Stimulated activated CD4-positive, alpha-beta T cell treated with anti-CD3 and anti-CD28 coated beads, Interleukin-2, amount 100 ng/mL, for 4 hours (primary cell): Measurements from ENCODE around the gene CIB1.
"Not testable (repeated sequence)": the region's sequence is repeated elsewhere in the genome, so short reads cannot be mapped to it uniquely, and the experiment has no call there.

Experiments
- DNase-seq: peaks from one replicate; pipeline ENCODE4 v3.0.0-alpha.2; 2020; ENCODE audit warnings: low read depth

CIB1 gene

DNA sequence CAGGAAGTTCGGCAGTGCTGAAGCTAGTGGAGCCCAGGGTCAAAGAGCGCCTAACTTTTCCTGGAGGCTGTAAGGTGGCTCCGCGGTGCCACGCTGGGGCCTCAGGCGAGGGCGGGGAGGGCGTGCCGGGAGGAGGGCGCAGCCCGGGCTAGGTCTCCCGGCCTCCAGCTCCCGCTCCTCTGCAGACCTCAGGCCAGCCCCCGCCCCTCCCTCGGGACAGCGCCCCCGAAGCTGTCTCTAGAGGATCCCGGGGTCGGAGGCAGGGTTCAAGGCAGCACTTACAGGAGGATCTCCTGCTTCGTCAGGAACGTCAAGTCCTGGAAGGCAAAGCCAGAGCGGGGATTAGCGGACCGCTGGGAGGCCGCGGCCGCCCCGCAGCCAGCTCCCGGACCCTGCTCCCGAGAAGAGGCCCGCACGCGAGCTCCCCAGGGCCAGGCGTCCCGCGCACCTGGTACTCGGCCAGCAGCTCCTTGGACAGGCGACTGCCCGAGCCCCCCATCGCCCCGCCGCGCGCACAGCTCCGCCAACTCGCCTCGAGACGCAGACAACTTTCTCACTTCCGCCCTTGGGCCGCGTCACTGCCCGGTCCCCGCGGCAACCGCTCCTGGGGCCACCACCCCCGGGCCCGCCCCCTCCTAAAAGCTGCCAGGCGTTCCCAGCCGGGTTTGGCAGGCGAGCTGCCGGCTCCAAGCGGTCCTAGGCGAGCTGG, at the start of gene CIB1:
Gene CIB1, minus strand, starts transcription at position 555 of the 709 bp plus-strand sequence. Its CDS starts 56 bp downstream, at position 499.
- DNase-seq = peak; percentile 97

DNA sequence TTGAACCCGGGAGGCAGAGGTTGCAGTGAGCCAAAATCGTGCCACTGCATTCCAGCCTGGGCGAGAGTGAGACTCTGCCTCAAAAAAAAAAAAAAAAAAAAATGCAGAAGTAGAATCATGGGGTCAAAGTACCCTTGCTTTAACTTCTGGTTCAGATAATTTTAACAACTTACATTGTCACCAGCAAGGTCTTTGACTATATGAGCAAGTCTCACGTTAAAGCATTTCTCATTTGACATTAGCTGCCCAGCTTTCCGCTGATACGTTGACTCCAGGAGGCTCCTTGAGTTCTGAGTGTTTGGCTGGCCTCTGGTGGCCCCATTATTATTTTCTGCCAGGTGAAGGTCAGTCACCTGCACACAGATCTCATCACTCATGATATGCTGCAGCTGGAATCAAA, 47.9 kb upstream of the CIB1 start:
- DNase-seq = not testable (repeated sequence)

DNA sequence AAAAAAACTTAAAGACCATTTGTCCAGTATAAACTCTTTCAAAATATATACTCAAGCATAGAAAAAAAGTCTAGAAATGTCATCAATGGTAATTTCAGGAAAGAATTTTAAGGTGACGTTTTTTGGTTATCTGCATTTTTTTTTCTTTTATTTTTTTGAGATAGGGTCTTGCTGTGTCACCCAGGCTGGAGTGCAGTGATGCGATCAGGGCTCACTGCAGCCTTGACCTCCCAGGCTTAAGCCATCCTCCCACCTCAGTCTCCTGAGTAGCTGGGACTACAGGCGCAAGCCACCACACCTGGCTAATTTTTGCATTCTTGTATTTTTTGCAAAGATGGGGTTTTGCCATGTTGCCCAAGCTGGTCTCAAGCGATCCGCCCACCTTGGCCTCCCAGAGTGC, 47.0 kb upstream of the CIB1 start:
- not testable (repeated sequence) for DNase-seq

DNA sequence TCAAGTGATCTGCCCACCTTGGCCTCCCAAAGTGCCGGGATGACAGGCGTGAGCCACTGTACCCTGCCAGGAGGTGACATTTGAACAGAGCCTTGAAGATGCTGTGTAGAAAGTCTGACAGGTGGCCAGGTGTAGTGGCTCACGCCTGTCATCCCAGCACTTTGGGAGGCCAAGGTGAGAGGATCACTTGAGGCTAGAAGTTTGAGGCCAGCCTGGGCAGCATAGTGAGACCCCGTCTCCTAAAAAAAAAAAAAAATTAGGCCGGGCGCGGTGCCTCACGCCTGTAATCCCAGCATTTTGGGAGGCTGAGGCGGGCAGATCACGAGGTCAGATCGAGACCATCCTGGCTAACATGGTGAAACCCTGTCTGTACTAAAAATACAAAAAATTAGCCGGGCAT, 44.7 kb upstream of the CIB1 start:
- DNase-seq = not testable (repeated sequence)

DNA sequence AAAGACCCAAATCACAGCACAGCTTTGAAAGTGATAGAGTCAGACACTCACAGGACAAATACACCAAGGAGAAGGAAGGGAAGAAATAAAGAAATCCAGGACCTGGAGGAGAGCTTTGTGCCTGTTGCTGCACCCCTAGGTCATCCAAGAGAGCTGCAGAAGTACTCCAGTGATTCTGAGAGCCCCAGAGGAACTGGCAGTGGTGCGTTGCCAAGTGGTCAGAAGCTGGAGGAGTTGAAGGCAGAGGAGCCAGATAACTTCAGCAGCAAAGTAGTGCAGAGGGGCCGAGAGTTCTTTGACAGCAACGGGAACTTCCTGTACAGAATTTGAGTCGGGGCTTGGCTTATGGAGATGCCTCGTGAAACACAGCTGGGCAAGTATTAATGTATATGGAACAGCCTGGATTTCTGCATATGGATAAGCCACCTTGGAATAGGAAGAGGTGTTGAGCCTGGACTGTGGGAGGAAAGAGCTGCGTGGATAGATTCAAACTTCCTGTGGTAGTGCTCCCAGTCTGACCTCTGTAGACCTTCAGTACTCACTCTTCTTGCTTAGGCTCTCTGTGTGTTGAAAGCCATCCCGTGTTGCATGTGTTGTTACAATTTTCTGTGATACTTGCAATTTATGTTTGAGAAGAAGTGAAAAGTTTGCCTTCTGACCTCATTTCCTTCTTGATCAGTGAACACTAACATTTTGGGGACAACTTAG, 37.9 kb upstream of the CIB1 start:
- DNase-seq = no peak

DNA sequence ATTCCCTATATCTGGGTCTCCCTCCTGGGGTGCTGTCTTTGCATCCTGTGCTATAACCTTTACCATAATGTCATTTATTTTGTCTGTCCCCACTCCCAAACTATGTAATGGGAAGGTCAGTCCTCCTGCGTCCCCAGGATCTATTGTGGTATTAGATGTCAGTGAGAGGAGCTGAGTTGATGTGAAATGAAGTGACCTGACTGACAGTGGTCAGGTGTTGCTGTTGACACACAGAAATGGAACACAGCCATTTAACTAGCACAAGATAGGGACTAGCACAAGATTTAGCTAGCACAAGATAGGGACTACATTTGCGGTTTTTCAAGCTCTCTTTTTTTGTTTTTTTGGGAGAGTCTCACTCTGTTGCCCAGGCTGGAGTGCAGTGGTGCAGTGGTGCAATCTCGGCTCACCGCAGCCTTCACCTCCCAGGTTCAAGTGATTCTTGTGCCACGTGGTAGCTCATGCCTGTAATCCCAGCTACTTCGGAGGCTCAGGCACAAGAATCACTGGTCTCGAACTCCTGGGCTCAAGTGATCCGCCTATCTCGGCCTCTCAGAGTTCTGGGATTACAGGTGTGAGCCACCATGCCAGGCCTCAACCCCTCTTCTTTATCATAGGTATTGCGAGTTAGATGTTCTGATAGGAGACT, 36.9 kb upstream of the CIB1 start:
- DNase-seq = no peak

DNA sequence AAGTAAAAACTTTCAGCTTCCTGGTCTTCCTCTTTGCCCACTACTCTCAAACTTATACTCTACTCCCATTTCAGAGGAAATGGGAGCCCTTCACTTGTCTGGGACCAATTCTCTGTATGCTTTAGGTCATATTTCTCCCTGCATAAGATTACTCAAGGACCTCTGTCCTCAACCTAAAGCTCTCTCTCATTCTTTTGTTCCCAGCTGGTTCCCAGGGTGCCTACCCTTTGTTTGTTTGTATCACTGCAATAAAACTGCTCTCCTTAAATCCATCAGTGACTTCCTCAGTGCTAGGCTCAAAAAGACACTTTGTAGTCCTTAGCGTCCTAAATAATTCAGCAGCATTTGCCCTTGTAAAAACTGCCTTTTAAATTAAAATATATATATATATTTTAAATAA, 34.7 kb upstream of the CIB1 start:
- no peak for DNase-seq

DNA sequence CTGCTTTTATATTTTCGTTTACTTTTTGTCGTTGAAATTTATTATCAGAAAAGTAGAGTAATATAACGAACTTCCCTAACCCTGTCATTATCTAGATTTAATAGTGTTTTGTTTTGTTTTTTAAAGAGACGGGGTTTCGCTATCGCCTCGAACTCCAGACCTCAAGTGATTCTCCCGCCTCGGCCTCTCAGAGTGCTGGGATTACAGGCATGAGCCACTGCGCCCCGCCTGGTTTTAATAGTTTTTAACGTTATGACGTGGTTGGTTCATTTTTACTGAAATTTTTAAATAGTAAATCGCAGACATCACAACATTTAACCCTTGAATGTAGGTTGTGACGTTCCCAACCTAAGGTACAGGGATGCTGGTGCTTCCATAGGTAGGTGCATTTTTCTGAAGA, 32.7 kb upstream of the CIB1 start:
- DNase-seq = no peak

DNA sequence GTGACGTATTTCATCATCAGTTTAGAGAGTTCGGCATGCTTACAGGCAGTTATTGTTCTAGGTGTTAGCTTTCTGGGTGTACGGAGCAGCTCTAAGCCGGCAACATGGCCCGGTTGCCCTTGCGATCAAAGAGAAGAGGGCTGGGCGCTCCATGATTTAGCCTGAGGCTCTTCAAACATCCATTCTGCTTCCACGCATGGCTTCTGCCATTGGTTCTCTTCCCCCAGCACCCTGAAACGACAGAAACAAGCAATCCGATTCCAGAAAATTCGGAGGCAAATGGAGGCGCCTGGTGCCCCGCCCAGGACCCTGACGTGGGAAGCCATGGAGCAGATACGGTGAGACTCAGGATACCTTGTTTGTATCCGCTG, 32.3 kb upstream of the CIB1 start:
- DNase-seq = peak; percentile 15

DNA sequence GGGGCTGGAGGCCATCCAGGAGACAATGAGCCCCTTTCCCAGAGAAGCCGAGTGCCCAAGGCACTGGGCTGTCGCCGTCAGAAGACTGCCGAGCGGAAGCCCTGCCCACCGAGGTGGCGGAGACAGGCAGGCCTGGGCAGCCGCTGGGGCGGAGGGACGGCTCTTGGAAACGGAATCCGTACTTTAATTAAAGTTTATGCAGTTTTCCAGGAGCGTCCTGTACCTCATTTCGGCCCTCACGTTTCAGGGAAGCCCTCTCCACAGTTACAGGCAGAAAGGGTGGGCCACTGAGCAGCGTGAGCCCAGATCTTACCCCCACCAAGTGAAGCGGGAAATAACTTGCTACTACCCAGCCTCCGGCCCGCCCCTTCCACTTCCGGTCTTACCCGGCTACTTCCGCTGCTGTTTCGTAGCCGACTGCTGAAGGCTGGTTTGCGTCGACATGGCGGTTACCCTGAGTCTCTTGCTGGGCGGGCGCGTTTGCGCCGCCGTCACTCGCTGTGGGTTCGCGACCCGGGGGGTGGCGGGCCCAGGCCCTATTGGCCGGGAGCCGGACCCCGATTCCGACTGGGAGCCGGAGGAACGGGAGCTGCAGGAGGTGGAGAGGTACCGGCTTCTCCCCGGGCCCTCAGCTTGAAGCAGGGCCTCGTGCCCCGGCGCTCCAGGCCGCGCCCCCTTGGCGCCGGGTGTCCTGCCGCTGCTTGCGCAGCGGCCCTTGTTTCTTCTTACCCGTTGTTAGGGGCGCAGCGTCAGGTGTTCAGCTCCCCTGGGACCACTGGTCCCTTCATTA, 31.7 kb upstream of the CIB1 start, which contains the start of gene NGRN:
Gene NGRN, plus strand, starts transcription at position 402 of the 790 bp plus-strand sequence. Its CDS starts 41 bp downstream, at position 443.
- DNase-seq = peak; percentile 86

DNA sequence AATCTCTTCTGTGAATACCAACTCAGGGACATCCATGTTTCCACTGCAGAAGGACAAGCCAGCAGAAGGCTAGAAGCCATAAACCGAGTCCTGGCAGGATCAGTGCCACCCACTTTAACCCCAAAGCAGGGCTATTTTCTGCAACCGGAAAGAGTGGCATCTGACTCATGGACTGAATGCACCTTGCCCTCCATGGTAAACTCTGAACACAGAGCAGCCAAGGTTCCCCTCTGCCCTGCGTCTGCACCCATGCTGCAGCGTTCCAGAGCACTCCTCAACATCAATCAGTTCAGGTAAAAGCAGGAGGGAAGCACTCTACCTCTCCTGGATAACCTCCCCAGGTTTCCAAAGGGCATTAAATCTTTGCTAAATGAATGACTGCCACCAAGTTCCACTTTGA, 30.9 kb upstream of the CIB1 start:
- peak; percentile 6 for DNase-seq

DNA sequence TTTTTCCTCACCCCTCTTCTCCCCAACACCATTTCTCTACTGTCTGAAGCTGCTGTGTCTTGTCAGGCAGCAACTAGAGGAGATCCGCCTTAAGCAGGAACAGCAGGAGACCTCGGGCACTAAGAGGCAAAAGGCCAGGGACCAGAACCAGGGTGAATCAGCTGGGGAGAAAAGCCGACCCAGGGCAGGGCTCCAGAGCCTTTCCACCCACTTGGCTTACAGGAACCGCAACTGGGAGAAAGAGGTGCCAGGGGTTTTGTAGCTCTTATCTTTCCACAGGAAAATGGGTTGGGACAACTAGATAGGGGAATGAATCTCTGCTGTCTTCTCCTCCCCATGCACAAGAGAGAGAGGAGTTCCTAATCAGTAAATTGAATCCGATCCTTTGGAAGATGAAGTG, 28.7 kb upstream of the CIB1 start:
- DNase-seq = no peak

DNA sequence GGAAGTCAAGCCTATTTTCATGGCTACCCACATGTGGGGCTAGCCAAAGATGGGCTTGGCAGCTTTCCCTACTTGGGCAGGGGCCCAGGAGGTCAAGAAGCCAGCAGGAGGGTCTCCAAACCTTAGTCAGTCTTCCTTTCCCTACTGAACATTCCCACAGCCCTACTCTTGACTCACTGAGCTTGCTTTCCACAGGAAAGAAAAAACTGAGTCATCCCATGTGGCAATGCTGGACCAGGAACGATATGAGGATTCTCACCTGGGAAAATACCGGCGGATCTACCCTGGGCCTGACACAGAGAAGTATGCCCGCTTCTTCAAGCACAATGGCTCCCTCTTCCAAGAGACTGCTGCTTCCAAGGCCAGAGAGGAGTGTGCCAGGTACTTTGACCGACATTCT, 28.1 kb upstream of the CIB1 start:
- no peak for DNase-seq

DNA sequence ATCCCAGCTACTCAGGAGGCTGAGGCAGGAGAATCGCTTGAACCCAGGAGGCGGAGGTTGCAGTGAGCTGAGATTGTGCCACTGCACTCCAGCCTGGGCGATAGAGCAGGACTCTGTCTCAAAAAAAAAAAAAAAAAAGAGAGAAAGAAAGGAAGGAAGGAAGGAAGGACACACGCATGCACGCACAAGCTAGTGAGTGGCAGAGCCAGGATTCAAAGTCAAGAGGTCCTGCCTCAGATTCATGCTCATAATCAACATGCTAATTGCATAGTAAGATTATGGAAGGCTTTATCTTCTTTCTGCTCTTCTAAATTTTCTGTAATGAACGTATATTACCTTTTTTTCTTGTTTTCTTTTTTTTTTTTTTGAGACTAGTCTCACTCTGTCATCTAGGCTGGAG, 27.0 kb upstream of the CIB1 start:
- not testable (repeated sequence) for DNase-seq

DNA sequence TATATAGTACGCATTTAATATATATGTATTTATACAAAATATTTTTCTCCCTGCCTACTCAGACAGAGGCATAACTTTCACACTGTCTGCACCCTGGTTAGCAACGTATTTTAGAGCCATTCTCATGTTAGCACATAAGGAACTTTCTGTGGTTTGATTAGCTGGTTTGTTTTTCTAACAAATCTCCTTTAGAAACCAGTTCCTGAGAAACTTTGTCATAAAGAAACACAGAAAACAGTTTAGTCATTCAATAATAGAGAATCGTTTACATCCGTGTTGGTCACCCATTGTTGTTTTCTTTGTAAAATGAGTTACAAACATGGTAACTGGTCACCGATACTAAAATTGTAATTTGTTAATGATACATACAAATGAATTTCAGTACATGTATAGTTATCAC, 25.8 kb upstream of the CIB1 start:
- no peak for DNase-seq

DNA sequence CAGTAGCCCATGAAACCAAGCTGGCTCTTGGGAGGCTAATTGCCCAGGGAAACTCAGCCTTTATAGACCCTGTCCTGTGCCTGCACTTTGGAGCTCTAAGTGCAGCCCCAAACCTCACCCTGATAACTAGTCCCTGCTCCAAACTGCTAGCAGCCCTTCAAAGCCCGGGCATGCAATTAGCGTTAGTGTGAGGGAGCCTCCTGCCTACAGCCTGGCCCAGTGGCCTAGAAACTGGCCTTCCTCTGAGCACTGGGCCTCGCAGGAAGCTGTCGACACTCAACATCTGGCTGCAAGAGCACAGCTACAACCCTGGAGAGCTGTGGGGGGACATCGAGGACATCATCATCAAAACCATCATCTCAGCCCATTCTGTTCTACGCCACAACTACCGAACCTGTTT, 24.0 kb upstream of the CIB1 start:
- no peak for DNase-seq

DNA sequence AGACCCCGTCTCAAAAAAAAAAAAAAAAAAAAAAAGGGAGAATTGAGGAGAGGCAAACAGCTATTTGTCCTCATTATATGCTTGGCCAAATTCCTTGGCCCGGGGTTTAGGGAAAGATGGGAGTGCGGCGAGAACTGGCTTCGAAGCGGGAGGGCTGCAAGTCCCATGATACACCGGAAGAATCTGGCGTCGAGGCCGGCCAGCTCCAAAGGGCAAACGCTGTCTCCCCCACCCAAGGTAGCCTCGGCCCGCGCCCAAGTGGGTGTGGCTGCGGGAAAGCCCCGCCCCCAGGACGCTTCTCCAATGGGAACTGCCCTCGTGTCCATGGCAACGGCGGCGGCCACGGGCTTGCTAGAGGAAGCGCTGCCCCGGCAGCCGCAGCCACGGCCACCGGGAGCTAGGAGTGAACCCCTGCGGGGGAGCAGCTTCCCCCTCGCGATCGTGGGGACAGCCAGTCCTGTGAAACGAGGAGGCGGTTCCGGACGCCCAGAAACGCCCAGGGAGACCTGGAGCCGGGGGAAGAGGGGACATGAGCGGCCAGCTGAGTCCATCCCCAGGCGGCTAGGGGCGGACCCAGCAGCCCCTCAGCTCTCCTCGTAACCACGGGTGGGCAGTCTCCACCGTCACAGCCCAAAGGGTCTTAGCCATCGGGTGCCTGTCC, 15.6 kb upstream of the CIB1 start, which contains the start of gene TTLL13:
Gene TTLL13, plus strand, starts transcription at position 354 of the 661 bp plus-strand sequence. CDS start 1,075 bp downstream, outside the sequence.
- DNase-seq = peak; percentile 65

DNA sequence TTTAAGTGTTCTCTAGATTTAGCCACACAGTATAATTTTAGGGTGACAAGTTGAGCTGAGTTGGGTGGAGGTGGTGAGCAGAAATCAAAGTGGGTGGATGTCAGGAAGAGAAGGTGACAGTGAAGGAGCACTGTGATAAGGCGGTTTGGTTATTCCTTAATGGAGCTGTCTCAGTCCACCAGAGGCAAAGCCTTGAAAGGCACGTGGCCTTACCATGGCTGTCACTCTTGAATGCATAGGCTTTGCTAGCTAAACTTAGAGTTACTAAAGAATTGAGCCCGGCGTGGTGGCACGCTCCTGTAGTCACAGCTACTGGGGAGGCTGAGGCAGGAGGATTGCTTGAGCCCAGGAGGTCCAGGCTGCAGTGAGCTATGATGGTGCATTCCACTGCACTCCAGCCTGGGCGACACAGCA, 15.1 kb upstream of the CIB1 start:
- DNase-seq = no peak

DNA sequence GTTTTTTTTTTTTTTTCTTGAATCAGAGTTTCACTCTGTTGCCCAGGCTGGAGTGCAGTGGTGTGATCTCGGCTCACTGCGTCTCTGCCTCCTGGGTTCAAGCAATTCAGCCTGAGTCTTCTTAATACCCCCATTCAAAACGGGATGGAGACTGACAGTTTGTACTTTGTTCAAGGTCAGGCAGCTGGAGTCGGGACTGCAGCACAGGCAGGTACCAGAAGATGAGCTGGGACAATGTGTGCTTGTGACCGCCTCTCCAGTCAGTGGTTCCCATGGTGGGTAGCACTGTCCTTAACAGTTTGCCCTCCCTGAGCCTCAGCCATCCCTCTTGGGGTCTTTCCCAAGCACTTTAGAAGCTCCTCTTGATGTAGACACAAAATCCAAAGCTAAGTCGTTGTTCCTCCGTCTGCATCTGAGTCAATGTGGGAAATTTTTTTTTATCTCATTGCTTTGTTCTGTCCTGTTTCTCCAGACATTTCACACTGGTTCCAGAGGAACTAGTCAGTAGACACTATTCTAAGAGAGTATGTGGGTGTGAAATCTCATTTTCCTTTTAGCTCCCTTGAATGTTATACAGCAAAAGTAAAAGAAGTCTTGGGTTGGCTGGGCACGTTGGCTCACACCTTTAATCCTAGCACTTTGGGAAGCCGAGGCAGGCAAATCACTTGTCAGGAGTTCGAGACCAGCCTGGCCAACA, 10.3 kb upstream of the CIB1 start:
- no peak for DNase-seq

DNA sequence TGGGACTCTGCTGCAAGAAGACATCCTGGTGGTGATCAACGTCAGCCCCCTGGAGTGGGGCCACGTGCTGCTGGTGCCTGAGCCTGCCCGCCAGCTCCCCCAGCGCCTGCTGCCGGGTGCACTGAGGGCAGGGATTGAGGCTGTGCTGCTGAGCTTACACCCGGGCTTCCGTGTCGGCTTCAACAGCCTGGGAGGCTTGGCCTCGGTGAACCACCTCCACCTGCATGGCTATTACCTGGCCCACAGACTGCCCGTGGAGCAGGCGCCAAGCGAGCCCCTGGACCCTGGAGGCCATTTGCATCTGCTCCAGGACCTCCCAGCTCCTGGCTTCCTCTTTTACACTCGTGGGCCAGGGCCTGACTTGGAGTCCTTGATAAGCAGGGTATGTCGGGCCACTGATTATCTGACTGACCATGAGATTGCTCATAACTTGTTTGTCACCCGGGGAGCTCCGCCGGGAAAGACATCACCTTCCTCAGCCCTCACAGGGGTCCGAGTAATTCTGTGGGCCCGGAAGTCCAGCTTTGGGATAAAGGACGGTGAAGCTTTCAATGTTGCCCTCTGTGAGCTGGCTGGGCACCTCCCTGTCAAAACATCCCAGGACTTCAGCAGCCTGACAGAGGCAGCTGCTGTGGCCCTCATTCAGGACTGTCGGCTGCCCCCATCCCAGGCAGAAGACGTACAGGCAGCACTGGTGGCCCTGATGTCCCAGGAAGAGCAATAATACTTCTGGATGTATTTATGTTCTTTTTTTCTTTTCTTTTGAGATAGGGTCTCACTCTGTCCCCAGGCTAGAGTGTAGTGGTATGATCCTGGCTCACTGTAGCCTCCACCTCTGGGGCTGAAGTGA, 7.8 kb upstream of the CIB1 start:
- no peak for DNase-seq
